OCI-LY7 (cell line): Measurements from ENCODE around the gene DDX28. TPM values are rescaled to one million over a fixed set of nuclear protein-coding genes. Genes with fewer than 3 reads are reported as not detected.

Source experiments
- BruUV-seq: library from RNA; stranded (reverse); fragments of 400-500 nt; replicated peaks from 2 replicates; lab custom pipeline; 2021; lab: Mats Ljungman, UMichigan
- CTCF ChIA-PET: fragments of 300-600 bp; sonication (Branson Sonifier 250); formaldehyde crosslinking; loops from one replicate; lab custom pipeline; 2022; ENCODE audit warnings: antibody characterized with exemption; ENCODE audit not compliant: unreplicated experiment; lab: Charles Lee
- POLR2A ChIA-PET: fragments of 300-600 bp; sonication (Branson Sonifier 250); formaldehyde crosslinking; loops from one replicate; lab custom pipeline; 2022; ENCODE audit warnings: antibody characterized with exemption; lab: Charles Lee
- DNase-seq: peaks from one replicate; pipeline ENCODE4 v3.0.0-alpha.2; 2015; ENCODE audit warnings: low spot score
- H2AFZ ChIP-seq: fragments of 200-600 bp; sonication (generic), shearing (Covaris generic); 2 replicates; pipeline ENCODE4 v1.6.1; 2014; ENCODE audit warnings: mild to moderate bottlenecking, antibody characterized with exemption, low read length, moderate library complexity
- H3K27ac ChIP-seq: fragments of 200-600 bp; sonication (generic); 2 replicates; pipeline ENCODE4 v1.5.1; 2014; ENCODE audit warnings: mixed run types, low read depth, mild to moderate bottlenecking, moderate library complexity, low read length, inconsistent platforms; ENCODE audit not compliant: poor library complexity, severe bottlenecking
- H3K36me3 ChIP-seq: fragments of 200-600 bp; sonication (generic); 2 replicates; pipeline ENCODE4 v1.6.1; 2014; ENCODE audit warnings: mild to moderate bottlenecking, antibody characterized with exemption, low read length, moderate library complexity, mixed read lengths; ENCODE audit not compliant: insufficient read depth
- H3K4me1 ChIP-seq: fragments of 200-600 bp; sonication (generic); 2 replicates; pipeline ENCODE4 v1.5.1; 2014; ENCODE audit warnings: mild to moderate bottlenecking, low read length; ENCODE audit not compliant: insufficient read depth, poor library complexity, severe bottlenecking
- H3K4me2 ChIP-seq: fragments of 200-600 bp; sonication (generic); 2 replicates; pipeline ENCODE4 v1.6.1; 2014; ENCODE audit warnings: mild to moderate bottlenecking, low read length
- H3K4me3 ChIP-seq: fragments of 200-600 bp; sonication (generic); 2 replicates; pipeline ENCODE4 v1.5.1; 2014; ENCODE audit warnings: mild to moderate bottlenecking, low read depth, low read length; ENCODE audit not compliant: poor library complexity, severe bottlenecking
- H3K79me2 ChIP-seq: fragments of 200-600 bp; sonication (generic); 2 replicates; pipeline ENCODE4 v1.6.1; 2016; ENCODE audit warnings: low read depth, mild to moderate bottlenecking, low read length, moderate library complexity, mixed read lengths; ENCODE audit not compliant: insufficient read depth
- H3K9me2 ChIP-seq: fragments of 200-600 bp; sonication (generic); 2 replicates; pipeline ENCODE4 v1.6.1; 2016; ENCODE audit warnings: mild to moderate bottlenecking, low read length, mixed read lengths; ENCODE audit not compliant: insufficient read depth
- H3K9me3 ChIP-seq: fragments of 200-600 bp; sonication (generic); 2 replicates; pipeline ENCODE4 v1.6.1; 2014; ENCODE audit warnings: mild to moderate bottlenecking, mixed run types, low read length, mixed read lengths
- H4K20me1 ChIP-seq: fragments of 200-600 bp; sonication (generic); 2 replicates; pipeline ENCODE4 v1.6.1; 2014; ENCODE audit warnings: mild to moderate bottlenecking, antibody characterized with exemption, low read length, moderate library complexity, mixed read lengths; ENCODE audit not compliant: insufficient read depth
- CTCF ChIP-seq: fragments of 200-600 bp; sonication (generic); conservative IDR thresholded peaks from 2 replicates; pipeline ENCODE4 v1.5.1; 2014; ENCODE audit warnings: mild to moderate bottlenecking, antibody characterized with exemption, low read length, moderate library complexity, mixed read lengths
- EZH2phosphoT487 ChIP-seq: fragments of 200-600 bp; sonication (generic); IDR thresholded peaks from 2 replicates; pipeline ENCODE4 v1.6.1; 2018; ENCODE audit warnings: low read depth, borderline replicate concordance, mild to moderate bottlenecking, mixed run types, antibody characterized with exemption, low read length, moderate library complexity, mixed read lengths
- intact Hi-C: fragments of 100-400 bp; cut with micrococcal nuclease; formaldehyde crosslinking; loops from one replicate; pipeline ENCODE4 v1.10.0; 2022; ENCODE audit not compliant: unreplicated experiment
- total RNA-seq, 2 experiments: library from RNA; depleted of rRNA in 1 of 2; stranded (reverse); fragments of >200 nt in 1 of 2; shearing (Covaris generic) in 1 of 2; gene quantifications; 2 replicates each; pipeline ENCODE4 v1.2.3, GENCODE V29; 2014 to 2022

Gene DDX28
- total RNA-seq, 2 experiments from 2014 or later, result 18.1 to 31.4 TPM

GRCh38 chr16:68059804-68060203 is 36.8 kb upstream of the DDX28 start:
- Histone ChIP-seq H3K4me1 (peaks cover 4% of the 10 kb centered on the region), H3K9me2 (no peaks in the 10 kb centered on the region), H3K9me3 (no peaks in the 10 kb centered on the region), H3K27ac (no peak overlapping the region), H3K4me2 (no peak overlapping the region), H2AFZ (no peak overlapping the region), H3K4me3 (no peak overlapping the region), H3K36me3 (peaks cover 58% of the 10 kb centered on the region), H4K20me1 (no peaks in the 10 kb centered on the region), H3K79me2 (no peaks in the 10 kb centered on the region)
- DNase-seq, result no peak
- TF ChIP-seq CTCF, result no peak
- no peak for TF ChIP-seq EZH2phosphoT487
- POLR2A ChIA-PET, result interaction anchor here (0.7 kb wide), 1 partner anchor 80 kb away, joined by 4 read pairs; no protein-coding TSS in a partner anchor
- CTCF ChIA-PET, result no interaction called here
- BruUV-seq, result no TSS peak
- intact Hi-C loops, result loop anchor here (5.0 kb wide), 1 partner anchor 178 kb away; the partner anchor contains the start of gene NRN1L

- POLR2A ChIA-PET, result interaction anchor here (1.0 kb wide), 1 partner anchor 17 kb away, joined by 4 read pairs; no protein-coding TSS in a partner anchor
- no peak for TF ChIP-seq CTCF
- TF ChIP-seq EZH2phosphoT487, result no peak
- peaks cover 75% of the 10 kb centered on the region for H3K36me3 ChIP-seq
- H2AFZ ChIP-seq, result no peak overlapping the region
- intact Hi-C loops, result no loop called here
- no peak overlapping the region for H3K4me3 ChIP-seq
- no peak overlapping the region for H3K27ac ChIP-seq
- no peaks in the 10 kb centered on the region for H4K20me1 ChIP-seq
- no peak for DNase-seq
- BruUV-seq, result no TSS peak
- no peaks in the 10 kb centered on the region for H3K9me2 ChIP-seq
- no peaks in the 10 kb centered on the region for H3K9me3 ChIP-seq
- H3K79me2 ChIP-seq, result no peaks in the 10 kb centered on the region
- CTCF ChIA-PET, result interaction anchor here (0.6 kb wide), 1 partner anchor 15 kb away, joined by 3 read pairs; no protein-coding TSS in a partner anchor
- H3K4me1 ChIP-seq, result no peaks in the 10 kb centered on the region
- H3K4me2 ChIP-seq, result no peak overlapping the region
Measured at GRCh38 chr16:68055395-68055794, 32.4 kb upstream of the DDX28 start.

GRCh38 chr16:68049449-68049848 is 26.4 kb upstream of the DDX28 start:
- H3K79me2 ChIP-seq, result no peaks in the 10 kb centered on the region
- DNase-seq, result no peak
- H2AFZ ChIP-seq, result no peak overlapping the region
- no TSS peak for BruUV-seq
- no peak overlapping the region for H3K4me2 ChIP-seq
- peaks cover 67% of the 10 kb centered on the region for H3K36me3 ChIP-seq
- CTCF ChIA-PET, result no interaction called here
- no peaks in the 10 kb centered on the region for H3K4me1 ChIP-seq
- H3K4me3 ChIP-seq, result no peak overlapping the region
- intact Hi-C loops, result loop anchor here (10.0 kb wide), 1 partner anchor 375 kb away; no protein-coding TSS in a partner anchor
- no peak overlapping the region for H3K27ac ChIP-seq
- no peak for TF ChIP-seq CTCF
- no peak for TF ChIP-seq EZH2phosphoT487
- no peaks in the 10 kb centered on the region for H3K9me2 ChIP-seq
- H3K9me3 ChIP-seq, result no peaks in the 10 kb centered on the region
- no peaks in the 10 kb centered on the region for H4K20me1 ChIP-seq
- POLR2A ChIA-PET, result no interaction called here
